NCI-H2107 (cell line): Measurements from ENCODE around the gene CCNI2.

Experiments used
- DNase-seq: peaks from one replicate; lab custom pipeline; 2025; lab: John Stamatoyannopoulos, UW

The CCNI2 gene

DNA sequence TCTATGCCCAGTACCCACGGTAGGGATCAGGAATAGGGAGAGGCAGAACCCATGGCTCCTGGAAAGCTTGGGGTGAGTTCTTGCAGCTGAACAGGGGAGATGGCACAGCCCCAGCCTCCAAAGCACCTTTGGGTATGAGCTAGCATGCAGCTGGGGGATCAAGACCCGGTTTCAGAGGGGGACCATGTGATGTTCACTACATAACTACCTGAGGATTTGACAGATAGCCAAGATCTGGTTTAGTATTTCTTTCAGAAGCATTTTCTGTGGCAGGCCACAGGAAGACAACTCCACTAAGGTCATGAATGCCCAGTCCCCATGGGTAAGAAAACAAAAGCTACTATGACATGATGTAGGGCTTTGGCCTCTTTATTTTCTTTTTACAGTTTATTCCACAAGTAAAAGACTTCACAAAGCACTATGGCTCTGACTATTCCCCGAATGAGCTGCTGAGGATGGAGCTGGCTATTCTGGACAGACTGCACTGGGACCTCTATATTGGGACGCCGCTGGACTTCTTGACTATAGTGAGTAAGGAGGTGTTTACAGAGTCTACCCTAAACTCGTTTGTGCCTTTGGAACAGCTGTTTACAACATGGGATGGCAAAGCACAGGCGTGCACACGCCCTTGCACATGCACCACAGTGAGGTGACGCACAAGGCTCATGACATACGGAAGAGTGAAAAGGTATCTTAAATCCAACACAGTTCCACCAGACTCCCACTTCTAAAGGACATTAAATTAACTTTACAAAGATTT, 3.4 kb downstream of the CCNI2 start:
- DNase-seq: no peak

GRCh38 chr5:132751444-132751843, 4.2 kb downstream of the CCNI2 start:
- DNase-seq: no peak

DNA sequence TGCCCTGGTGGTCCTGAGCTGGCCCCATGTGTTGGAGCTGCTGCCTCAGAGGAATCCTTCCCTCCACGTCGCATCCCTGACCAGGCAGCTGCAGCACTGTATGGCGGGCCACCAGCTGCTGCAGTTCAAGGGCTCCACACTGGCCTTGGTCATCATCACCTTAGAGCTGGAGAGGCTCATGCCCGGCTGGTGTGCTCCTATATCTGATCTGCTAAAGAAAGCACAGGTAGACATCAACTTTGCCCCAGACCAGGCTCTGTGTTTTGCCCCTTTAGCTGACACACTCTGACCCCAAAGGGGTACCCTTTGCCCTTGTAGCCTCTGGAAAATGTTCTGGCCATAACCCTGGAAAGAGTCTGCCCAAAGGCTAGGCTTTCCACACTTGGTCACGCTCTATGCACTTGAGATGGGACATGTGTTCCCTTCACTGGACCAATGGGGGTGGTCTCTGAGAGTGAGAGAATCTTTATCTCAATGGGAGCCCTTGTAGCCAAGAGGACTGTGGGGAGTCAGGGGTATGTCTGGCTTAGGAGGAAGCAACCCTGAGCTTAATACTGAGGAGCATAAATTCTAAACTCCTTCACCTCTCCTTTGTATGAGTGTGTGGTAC, 4.8 kb downstream of the CCNI2 start:
- no peak for DNase-seq

DNA sequence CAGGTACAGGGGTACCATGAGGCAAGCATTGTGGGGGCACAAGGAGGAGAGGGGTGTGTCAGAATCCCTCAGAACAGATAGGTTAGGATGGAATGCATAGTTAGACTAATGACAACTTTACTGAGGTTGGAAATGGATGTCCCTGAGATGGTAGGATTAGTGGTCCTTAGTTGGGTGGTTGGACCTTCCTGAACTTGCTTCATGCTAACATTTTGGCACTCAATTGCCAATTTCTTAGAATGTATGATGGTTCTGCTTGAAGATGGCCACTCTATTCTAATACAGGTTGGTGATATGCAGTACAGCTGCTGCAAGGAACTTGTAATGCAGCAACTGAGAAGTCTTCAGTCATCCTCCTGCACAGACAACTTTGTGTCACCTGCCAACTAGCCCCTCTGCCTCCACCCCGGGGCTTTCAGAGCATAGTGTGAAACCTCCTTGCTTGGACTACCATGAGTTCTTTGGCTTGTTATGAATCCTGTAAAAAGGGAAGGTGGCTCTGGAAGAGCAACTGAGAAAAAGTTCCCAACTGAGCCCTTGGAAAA, 5.4 kb downstream of the CCNI2 start:
- DNase-seq: no peak

- DNase-seq: no peak
These were observed 6.1 kb downstream of the CCNI2 start for GRCh38 chr5:132753135-132753987.

DNA sequence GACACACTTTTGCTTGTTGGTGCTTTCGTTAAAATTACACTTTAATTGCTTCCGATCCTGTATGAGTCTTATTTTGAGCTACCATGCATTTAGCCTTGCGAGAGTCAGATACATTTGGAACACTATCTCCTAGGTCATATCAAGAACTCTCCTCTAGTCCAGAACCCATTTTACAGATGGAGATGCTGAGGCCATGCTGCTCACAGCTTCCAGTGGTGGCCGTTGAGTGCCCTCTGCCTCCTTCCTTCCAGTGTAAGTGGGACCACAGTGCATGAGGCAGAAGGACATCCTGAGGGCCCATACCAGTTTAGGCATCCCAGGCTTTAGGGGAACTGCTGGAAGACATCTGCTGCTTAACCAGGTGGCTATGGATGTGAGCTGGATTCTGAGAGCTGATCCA, 6.9 kb downstream of the CCNI2 start:
- no peak for DNase-seq

DNA sequence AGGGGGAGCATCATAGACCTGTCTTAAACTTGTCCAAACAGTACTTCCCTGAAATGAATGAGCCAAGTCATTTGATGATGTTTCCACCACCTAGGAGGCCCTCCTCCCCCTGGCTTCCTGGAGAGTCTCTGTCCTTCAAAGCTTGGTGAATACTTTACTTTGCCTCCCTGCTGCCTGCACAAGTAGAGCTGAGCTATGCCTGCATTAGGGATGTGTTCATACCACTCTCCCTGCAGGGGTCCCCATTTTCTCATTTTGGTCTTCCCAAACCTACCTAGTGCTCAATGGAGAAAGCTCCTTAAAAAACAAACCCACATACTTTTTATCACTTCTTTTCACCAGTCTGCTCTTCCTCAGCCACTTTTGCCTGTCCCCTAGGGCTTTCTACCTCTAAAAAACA, 7.7 kb downstream of the CCNI2 start:
- DNase-seq: no peak

DNA sequence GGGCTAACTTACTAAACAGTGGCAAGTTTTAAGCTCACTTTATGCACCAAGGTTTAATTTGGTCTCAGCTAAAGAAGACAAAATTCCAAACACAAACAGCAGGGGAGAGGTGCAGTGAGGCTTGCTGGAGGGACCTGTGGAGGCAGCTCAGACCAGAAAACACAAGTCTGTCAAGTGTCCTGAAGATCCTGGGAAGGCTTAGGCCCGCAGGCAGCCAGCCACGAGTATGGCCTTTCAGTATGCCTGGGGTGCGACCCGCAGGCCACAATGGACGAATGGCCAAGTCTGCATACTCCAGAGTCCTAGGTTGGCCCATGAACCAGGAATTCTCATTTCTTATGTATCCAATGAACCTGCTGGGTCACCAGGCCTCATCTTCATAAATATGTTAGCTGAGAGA, 9.3 kb downstream of the CCNI2 start:
- no peak for DNase-seq

DNA sequence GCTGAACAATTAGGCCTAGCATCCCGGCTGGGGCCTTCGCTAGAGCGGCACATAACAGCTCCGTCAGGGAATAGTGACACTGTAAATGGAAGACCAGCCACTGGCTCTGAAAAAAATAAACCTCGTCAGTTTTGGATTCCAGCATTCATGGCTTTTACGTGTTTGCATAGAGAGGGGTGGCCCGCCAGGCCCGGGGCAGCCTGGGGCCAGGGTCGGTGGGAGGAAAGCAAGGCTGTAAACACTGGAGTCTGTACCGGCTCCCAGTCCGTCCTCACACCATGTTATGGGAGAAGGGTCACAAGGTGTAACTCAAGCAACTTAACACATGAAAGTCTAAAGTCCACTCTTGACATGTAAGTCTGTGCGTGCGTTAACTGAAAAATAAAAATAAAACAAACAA, 11.2 kb downstream of the CCNI2 start:
- DNase-seq: no peak

DNA sequence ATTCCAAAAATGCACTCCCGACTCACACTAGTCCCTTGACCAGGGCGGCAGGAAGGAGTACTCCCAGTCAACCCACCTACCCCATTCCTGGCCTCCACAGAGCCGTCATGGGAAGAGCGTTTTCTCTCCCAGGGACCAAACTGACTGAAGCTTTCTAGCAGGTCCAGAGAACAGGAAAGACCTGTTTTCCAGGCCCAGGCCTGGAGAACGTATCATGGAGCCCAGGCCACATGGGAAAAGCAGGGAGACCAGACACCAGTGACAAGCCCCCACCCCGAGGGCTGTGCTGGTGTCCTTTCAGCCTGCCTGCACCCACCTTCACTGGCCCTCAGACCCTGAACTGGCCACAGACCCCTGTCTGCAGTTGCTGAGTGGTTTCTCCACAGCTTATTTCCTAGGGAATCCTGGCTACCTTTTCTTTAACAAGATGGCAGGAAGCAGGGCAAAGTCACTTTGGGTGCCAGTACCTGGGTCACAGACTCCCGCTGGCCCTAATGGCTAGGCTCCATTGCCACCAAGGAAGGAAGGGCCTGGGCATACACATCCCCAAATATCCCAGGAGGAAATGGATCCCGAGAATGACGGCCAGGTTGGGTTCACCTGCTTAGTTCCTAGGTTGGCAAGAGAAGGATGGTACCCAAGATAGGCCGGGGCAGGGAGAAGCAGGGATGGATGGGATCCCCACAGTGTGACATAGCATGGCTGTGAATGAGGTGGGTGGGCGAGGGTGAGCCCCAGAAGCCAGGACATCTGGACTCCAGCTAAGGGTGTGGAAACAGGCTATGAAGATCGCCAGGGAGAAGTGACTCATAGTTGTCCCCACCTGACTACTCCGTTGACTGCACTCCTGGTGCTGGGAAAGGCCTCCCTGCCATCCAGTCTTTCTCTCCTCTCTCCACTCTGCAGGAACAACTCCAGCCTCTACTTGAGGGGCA, 12.2 kb downstream of the CCNI2 start:
- no peak for DNase-seq

DNA sequence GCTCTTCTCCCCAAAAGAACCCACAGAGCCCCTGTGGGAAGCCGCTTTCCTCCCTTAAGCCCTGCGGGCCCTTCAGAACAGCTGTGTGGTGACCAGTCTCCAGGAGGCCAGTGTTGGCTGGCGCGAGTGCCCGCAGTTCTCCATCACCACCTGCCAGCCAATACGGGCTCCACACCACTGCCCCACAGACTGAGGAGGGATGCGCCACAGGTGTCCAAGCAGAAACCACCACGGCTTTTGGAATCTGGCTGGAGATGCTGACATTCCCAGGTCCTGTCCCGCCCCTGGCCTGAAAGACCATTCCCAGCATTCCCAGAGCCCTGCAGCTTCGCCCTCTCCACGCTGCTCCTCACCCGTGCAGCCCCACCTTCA, 12.8 kb downstream of the CCNI2 start:
- DNase-seq: no peak

DNA sequence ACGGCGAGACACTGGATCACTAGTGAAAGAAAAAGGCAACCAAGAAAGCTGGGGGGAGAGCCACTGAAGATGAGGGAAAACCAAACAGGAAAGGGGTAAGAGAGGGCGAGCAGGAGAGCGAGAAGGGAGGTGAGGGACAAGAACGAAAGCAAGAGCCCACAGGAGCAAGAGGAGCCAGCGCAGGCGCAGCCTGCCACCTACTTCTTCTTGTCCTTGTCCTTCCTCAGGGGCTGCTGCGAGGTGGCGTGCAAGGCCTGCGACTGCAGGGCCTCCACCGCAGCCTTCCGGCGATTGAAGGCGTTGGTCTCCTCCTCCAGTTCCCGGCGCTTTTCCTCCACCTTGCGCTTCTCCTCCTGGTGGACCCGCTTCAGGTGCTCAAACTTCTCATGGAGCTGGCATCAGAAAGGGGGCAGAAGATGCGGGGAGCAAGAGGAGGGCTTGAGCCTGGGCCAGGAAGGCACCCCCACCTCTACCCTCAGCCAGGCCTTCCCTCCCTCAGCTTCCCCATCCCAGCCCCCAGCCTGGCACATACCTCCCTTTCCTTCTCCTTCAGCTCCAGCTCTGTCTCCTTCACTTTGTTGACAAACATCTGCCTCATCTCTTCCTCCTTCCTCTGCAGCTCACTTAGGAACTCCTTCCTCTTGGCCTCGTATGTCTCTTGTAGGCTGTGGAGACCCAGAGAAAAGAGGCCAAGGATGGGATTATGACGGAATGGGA, 13.5 kb downstream of the CCNI2 start:
- no peak for DNase-seq

GRCh38 chr5:132761321-132762240, 14.4 kb downstream of the CCNI2 start:
- no peak for DNase-seq

- DNase-seq: no peak
These were observed 15.2 kb downstream of the CCNI2 start for GRCh38 chr5:132762246-132763000.

DNA sequence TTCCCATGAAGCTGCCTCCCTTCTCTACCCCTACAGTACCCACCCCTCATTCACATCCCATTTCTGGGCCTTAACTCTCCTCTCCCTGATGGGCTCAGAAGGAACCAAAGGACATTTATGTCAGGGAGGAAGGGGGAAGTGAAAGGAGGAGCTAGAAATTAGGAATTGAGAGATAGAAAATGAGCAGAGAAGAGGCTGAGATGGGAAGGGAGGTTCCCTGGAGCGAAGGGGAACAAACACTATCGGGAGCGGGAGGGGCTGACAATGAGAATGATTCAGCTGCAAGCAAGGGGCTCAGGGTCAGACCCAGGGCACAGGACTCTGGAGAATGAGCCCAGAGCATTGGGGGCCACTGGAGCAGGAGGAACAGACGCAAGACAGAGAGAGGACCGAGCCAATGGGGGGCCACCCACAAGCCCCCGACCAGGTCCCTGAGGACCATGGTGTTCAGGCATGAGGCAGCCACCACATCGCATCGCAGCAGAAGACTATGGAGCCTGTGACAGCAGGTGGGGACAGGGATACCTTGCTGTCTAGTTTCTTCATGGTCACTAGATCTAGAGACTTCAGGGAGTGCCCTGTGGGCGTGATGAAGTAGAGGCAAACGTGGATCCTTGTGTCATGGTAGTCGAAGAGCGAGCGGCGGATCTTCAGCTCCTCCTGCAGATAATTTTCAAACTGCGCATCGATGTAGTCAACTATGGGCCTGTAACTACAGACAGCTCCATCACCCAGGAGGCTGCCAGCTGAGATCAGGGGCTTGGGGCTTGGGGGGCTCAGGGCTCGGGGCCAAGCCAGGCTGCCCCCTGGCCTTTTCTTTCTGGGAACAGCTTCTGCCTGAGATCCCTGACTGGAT, 16.2 kb downstream of the CCNI2 start:
- no peak for DNase-seq

DNA sequence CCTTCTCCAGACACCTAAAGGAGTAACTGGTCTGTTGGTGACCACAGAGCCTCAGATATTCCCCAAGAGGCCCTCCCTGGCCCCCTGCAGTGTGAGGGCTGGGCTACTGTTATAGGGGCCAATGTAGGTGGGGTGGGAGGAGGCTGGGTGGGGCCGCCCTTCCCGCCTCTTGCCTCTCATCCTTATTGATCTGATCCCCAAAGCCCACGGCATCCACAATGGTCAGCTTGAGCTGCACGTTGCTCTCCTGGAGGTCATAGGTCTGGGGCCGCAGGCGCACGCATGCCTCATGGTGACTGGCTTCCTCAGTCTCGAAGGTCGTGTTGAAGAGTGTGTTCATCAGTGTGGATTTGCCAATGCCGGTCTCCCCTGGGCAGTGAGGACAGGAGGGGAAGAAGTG, 16.8 kb downstream of the CCNI2 start:
- DNase-seq: no peak

- no peak for DNase-seq
These were observed 17.5 kb downstream of the CCNI2 start for GRCh38 chr5:132764671-132765238.
